ENCODE measurements around the gene NPFFR2. TPM values are rescaled to one million over a fixed set of nuclear protein-coding genes. Genes with fewer than 3 reads are reported as not detected.

The NPFFR2 gene
- not detected in 3 replicates for total RNA-seq

DNA sequence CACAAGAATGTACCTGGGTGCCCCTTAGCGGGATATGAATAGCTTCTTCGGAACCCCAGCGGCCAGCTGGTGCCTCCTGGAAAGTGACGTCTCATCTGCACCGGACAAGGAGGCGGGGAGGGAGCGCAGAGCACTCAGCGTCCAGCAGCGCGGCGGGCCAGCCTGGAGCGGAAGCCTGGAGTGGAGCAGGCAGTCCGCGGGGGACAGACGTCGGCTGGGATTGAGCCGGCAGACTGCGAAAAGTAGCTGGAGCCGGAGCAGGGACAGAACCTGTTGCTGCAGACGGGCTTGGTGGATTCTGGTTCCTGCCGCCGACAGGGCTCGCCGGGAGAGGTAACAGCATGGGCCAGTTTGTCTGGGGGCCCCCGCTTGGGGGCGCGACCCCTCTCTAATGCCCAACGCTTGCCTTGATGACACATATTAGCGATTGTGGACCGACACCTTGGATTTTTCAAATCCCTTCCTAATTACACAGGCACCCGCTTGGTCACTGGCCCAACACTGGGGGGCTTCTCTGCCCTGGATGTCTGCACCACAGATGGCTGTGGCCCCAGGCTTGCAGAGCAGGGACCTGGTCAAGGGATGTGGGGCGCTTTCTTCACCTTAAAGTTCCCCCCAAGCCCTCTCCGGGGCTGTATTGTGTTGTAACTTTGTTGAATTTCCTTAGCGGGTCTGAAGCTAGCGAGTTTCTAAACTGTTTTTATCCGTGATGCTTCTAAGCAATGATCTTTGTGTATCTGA lies at the start of gene NPFFR2:
Gene NPFFR2, plus strand, starts transcription at position 133 of the 741 bp plus-strand sequence. CDS start 96,592 bp downstream, outside the sequence.
- H3K9me3 Mint-ChIP-seq, result no peaks in the 10 kb centered on the region
- TF ChIP-seq, protein P1, sequence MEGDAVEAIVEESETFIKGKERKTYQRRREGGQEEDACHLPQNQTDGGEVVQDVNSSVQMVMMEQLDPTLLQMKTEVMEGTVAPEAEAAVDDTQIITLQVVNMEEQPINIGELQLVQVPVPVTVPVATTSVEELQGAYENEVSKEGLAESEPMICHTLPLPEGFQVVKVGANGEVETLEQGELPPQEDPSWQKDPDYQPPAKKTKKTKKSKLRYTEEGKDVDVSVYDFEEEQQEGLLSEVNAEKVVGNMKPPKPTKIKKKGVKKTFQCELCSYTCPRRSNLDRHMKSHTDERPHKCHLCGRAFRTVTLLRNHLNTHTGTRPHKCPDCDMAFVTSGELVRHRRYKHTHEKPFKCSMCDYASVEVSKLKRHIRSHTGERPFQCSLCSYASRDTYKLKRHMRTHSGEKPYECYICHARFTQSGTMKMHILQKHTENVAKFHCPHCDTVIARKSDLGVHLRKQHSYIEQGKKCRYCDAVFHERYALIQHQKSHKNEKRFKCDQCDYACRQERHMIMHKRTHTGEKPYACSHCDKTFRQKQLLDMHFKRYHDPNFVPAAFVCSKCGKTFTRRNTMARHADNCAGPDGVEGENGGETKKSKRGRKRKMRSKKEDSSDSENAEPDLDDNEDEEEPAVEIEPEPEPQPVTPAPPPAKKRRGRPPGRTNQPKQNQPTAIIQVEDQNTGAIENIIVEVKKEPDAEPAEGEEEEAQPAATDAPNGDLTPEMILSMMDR (IDR thresholded peaks at IDR 0.05; ENCODE audit: unreplicated experiment), result no peak
- no peak within 1 kb of the TSS for H3K27ac Mint-ChIP-seq
- H3K4me1 Mint-ChIP-seq, result peaks cover 9% of the 10 kb centered on the region
- peak within 1 kb of the TSS; percentile 73 for H3K4me3 Mint-ChIP-seq
- DNase-seq (ENCODE audit: low spot score in 2 of 2, unreplicated experiment in 2 of 2), result peak; percentile 26 to 67
- peaks cover 30% of the 10 kb centered on the region for H3K27me3 Mint-ChIP-seq (ENCODE audit: low read depth)
- H3K36me3 Mint-ChIP-seq, result no peaks in the 10 kb centered on the region

DNA sequence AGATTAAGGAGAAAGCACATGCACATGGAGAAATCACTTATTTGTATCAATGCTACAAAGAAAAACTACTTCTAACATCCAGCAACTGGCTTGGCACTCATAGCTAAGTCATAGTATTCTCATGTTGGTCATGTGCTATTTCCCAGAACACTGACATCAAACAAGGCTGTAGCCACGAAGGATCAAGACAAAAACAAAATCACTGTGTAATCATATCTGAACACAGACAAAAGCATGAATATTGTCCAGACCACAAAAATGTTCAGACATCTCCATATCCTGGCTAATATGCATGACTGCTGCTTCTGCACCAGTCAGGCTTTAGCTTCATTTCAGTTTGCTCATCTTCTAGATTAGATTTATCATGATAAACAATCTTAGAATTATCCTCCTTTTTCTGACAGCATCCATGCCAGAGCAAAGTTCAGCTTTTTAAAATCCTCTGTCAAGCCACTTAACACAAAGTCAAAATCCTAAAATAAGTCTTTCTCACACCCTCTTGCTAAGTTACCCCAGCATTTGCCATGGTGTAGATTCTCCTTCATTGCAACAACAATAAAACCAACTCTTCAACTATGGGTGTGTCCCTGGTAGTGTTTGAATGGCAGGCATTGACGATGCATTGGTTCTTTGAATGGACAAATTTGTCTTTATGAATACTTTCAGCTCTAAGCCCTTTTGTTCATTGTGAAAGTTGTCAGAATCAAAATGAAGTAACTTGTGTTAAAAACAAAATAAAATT lies 39.1 kb upstream of the NPFFR2 start:
- DNase-seq (ENCODE audit: low spot score in 2 of 2, unreplicated experiment in 2 of 2), result no peak
- H3K4me1 Mint-ChIP-seq, result no peaks in the 10 kb centered on the region
- H3K4me3 Mint-ChIP-seq, result no peak overlapping the region
- TF ChIP-seq, protein P1 (IDR thresholded peaks at IDR 0.05; ENCODE audit: unreplicated experiment), result no peak
- H3K36me3 Mint-ChIP-seq, result peaks cover 2% of the 10 kb centered on the region
- H3K27me3 Mint-ChIP-seq (ENCODE audit: low read depth), result no peaks in the 10 kb centered on the region
- H3K27ac Mint-ChIP-seq, result no peak overlapping the region
- peaks cover 24% of the 10 kb centered on the region for H3K9me3 Mint-ChIP-seq

DNA sequence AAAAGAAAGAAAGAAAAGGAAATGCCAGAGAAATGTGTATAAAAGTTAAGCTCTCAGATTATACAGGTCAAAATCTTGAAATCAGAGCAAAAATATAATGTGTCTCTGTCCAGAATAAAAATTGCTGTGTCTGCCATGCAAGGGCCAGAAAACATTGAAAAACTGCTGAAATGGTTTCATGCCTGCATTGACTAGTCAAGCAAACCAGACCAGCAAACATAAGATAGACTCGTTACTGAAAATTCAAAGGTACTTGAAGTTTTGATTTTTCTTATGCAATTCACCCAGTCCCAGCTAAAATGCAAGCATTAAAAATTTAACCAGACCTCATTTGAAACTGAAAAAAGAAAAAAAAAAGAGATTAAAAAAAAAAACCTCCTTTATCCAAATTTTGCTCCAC lies 37.2 kb upstream of the NPFFR2 start:
- H3K9me3 Mint-ChIP-seq, result peaks cover 42% of the 10 kb centered on the region
- TF ChIP-seq, protein P1 (IDR thresholded peaks at IDR 0.05; ENCODE audit: unreplicated experiment), result no peak
- H3K27ac Mint-ChIP-seq, result no peak overlapping the region
- no peaks in the 10 kb centered on the region for H3K27me3 Mint-ChIP-seq (ENCODE audit: low read depth)
- no peak overlapping the region for H3K4me3 Mint-ChIP-seq
- DNase-seq (ENCODE audit: low spot score in 2 of 2, unreplicated experiment in 2 of 2), result no peak
- H3K4me1 Mint-ChIP-seq, result no peaks in the 10 kb centered on the region
- peaks cover 3% of the 10 kb centered on the region for H3K36me3 Mint-ChIP-seq

DNA sequence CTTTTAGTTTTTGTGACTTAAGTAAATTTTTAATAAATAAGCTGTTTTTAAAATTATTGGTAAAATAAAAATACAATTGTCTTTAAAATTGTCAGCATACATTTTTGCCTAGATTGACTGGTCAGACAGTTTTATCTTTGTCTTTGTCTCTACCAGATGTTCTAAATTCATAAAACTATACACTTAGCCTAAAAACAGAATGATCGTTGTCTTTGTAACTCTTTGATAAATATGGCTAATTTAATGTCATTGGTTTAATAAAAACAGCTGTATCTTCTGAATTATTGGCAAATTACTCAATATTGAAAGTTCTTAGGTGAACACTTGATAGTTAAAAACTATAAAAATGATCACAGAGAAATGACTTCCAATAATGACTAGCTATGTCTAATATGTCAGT lies 36.5 kb upstream of the NPFFR2 start:
- no peaks in the 10 kb centered on the region for H3K4me1 Mint-ChIP-seq

DNA sequence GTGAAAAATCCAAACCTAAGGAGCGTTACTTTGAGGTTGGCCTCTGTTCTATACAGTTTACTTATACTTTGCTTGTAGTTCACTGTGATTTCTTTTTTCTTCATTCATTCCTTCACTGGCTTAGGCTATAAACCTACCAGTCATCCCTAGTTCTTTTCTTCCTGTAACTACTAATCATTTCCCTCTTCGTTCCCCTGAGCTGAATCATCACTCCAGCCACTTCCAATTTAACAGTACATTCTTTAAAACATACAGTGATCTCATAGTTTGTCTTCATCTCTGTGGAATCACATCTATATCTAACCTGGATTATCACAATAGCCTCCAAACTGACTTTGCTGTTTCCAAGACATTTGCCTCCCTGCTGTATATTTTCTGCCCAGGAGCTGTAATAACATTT lies 25.2 kb upstream of the NPFFR2 start:
- peaks cover 3% of the 10 kb centered on the region for H3K4me1 Mint-ChIP-seq
- TF ChIP-seq, protein P1 (IDR thresholded peaks at IDR 0.05; ENCODE audit: unreplicated experiment), result no peak
- no peaks in the 10 kb centered on the region for H3K36me3 Mint-ChIP-seq
- no peaks in the 10 kb centered on the region for H3K27me3 Mint-ChIP-seq (ENCODE audit: low read depth)
- H3K4me3 Mint-ChIP-seq, result no peak overlapping the region
- no peak for DNase-seq (ENCODE audit: low spot score in 2 of 2, unreplicated experiment in 2 of 2)
- H3K9me3 Mint-ChIP-seq, result no peaks in the 10 kb centered on the region
- H3K27ac Mint-ChIP-seq, result no peak overlapping the region

More for the DNA sequence above, 36.5 kb upstream of the NPFFR2 start:
- H3K9me3 Mint-ChIP-seq, result peaks cover 43% of the 10 kb centered on the region
- TF ChIP-seq, protein P1 (IDR thresholded peaks at IDR 0.05; ENCODE audit: unreplicated experiment), result no peak
- peaks cover 5% of the 10 kb centered on the region for H3K36me3 Mint-ChIP-seq
- no peak overlapping the region for H3K4me3 Mint-ChIP-seq
- no peak overlapping the region for H3K27ac Mint-ChIP-seq
- H3K27me3 Mint-ChIP-seq (ENCODE audit: low read depth), result no peaks in the 10 kb centered on the region
- DNase-seq (ENCODE audit: low spot score in 2 of 2, unreplicated experiment in 2 of 2), result no peak
